IMR-90 (cell line): ENCODE results near the gene ZNF396.

Source experiments
- BHLHE40 ChIP-seq: fragments of 150-350 bp; IDR thresholded peaks from 2 replicates; pipeline ENCODE4 v1.6.1; 2016; ENCODE audit warnings: mild to moderate bottlenecking, low read depth, low read length
- RAD21 ChIP-seq: IDR thresholded peaks from 2 replicates; pipeline ENCODE4 v1.6.1; 2012; ENCODE audit warnings: low read length, improper control_type of control experiment
- TF ChIP-seq, protein P1 (sequence below): conservative IDR thresholded peaks from 2 replicates; pipeline ENCODE4 v1.5.1; 2012; ENCODE audit warnings: mild to moderate bottlenecking, low read depth, low read length, improper control_type of control experiment

- TF ChIP-seq, protein P1, sequence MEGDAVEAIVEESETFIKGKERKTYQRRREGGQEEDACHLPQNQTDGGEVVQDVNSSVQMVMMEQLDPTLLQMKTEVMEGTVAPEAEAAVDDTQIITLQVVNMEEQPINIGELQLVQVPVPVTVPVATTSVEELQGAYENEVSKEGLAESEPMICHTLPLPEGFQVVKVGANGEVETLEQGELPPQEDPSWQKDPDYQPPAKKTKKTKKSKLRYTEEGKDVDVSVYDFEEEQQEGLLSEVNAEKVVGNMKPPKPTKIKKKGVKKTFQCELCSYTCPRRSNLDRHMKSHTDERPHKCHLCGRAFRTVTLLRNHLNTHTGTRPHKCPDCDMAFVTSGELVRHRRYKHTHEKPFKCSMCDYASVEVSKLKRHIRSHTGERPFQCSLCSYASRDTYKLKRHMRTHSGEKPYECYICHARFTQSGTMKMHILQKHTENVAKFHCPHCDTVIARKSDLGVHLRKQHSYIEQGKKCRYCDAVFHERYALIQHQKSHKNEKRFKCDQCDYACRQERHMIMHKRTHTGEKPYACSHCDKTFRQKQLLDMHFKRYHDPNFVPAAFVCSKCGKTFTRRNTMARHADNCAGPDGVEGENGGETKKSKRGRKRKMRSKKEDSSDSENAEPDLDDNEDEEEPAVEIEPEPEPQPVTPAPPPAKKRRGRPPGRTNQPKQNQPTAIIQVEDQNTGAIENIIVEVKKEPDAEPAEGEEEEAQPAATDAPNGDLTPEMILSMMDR, result no peak
- TF ChIP-seq RAD21, result no peak
- TF ChIP-seq BHLHE40, result no peak
These were observed 49.6 kb upstream of the ZNF396 start for GRCh38 chr18:35426786-35427185.
